ENCODE measurements around the gene NEIL3. TPM values are rescaled to one million over a fixed set of nuclear protein-coding genes. Genes with fewer than 3 reads are reported as not detected.
A peak's percentile ranks its signal among the peaks of the same experiment; 100 is the strongest.

NEIL3 gene
- total RNA-seq, 6 donors from 2014 or later: 0.39 to 1.0 (median 0.61) TPM; not detected in 2

- WGBS, 2 donors: 92 to 93% methylated on average over 10 to 13 of the region's 13 CpGs
- no peak overlapping the region for H3K4me3 ChIP-seq
- ATAC-seq (ENCODE audit: low FRiP score in 2 of 2) (peak in 1 of 2 donors; percentile 32), DNase-seq (peak in 1 of 2 donors; percentile 55)
- no peak overlapping the region for H3K27ac ChIP-seq
- H3K27me3 ChIP-seq: no peaks in the 10 kb centered on the region
- no peaks in the 10 kb centered on the region for H3K9me3 ChIP-seq
- TF ChIP-seq, protein P1, sequence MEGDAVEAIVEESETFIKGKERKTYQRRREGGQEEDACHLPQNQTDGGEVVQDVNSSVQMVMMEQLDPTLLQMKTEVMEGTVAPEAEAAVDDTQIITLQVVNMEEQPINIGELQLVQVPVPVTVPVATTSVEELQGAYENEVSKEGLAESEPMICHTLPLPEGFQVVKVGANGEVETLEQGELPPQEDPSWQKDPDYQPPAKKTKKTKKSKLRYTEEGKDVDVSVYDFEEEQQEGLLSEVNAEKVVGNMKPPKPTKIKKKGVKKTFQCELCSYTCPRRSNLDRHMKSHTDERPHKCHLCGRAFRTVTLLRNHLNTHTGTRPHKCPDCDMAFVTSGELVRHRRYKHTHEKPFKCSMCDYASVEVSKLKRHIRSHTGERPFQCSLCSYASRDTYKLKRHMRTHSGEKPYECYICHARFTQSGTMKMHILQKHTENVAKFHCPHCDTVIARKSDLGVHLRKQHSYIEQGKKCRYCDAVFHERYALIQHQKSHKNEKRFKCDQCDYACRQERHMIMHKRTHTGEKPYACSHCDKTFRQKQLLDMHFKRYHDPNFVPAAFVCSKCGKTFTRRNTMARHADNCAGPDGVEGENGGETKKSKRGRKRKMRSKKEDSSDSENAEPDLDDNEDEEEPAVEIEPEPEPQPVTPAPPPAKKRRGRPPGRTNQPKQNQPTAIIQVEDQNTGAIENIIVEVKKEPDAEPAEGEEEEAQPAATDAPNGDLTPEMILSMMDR (IDR thresholded peaks at IDR 0.05): no peak
- no peak for TF ChIP-seq EP300 (IDR thresholded peaks at IDR 0.05)
- TF ChIP-seq POLR2AphosphoS5 (IDR thresholded peaks at IDR 0.05): no peak
- TF ChIP-seq POLR2A (IDR thresholded peaks at IDR 0.05): no peak
- no peaks in the 10 kb centered on the region for H3K36me3 ChIP-seq
- no peaks in the 10 kb centered on the region for H3K4me1 ChIP-seq
These were observed 72.2 kb downstream of the NEIL3 start for GRCh38 chr4:177381762-177382310.

- no peaks in the 10 kb centered on the region for H3K9me3 ChIP-seq
- ATAC-seq (ENCODE audit: low FRiP score in 2 of 2): no peak
- no peak for DNase-seq
- H3K4me3 ChIP-seq: no peak overlapping the region
- no peaks in the 10 kb centered on the region for H3K36me3 ChIP-seq
- no peaks in the 10 kb centered on the region for H3K4me1 ChIP-seq
- H3K27me3 ChIP-seq: no peaks in the 10 kb centered on the region
- WGBS, 2 donors: 63 to 68% methylated on average over 4 of the region's 4 CpGs
- H3K27ac ChIP-seq: no peak overlapping the region
- no peak for TF ChIP-seq EP300 (IDR thresholded peaks at IDR 0.05)
- TF ChIP-seq POLR2AphosphoS5 (IDR thresholded peaks at IDR 0.05): no peak
- TF ChIP-seq POLR2A (IDR thresholded peaks at IDR 0.05): no peak
- TF ChIP-seq, protein P1 (IDR thresholded peaks at IDR 0.05): no peak
These were observed 75.3 kb downstream of the NEIL3 start for GRCh38 chr4:177384856-177385397.

DNA sequence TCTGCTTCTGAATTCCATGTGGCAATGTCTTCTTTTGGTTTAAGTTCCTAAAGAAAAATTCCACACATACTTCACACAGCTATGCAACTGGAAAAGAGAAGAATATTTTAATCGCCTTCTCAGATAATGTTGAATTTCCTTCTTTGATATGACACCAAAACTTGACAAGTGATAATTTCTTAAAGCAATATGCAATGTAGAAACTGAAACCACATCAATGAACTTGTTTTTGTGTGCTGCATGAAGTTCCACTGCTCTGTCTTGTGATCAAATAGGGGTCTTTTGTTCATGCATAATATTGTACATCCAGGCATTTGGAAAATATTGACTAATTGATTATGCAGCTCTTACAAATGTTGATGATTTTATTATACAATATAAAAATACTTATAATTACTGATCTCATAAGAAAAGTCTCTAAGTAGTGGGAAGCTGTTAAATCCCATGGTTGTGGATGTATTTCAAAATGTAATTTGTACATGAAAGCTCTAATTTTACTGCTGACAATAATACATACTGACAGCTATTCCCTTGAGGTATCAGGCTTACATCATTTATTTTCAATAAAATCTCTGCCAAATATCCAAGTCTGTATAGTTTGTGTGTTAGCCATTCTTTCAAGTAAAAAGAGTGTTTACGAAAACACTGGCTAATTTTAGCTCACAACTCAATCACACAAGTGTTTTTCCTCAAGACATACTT is 76.1 kb downstream of the NEIL3 start:
- H3K36me3 ChIP-seq: no peaks in the 10 kb centered on the region
- H3K9me3 ChIP-seq: no peaks in the 10 kb centered on the region
- H3K4me3 ChIP-seq: no peak overlapping the region
- H3K27me3 ChIP-seq: no peaks in the 10 kb centered on the region
- H3K4me1 ChIP-seq: no peaks in the 10 kb centered on the region
- DNase-seq (no peak), ATAC-seq (ENCODE audit: low FRiP score in 2 of 2) (no peak)
- no peak overlapping the region for H3K27ac ChIP-seq
- TF ChIP-seq POLR2A (IDR thresholded peaks at IDR 0.05) (no peak), POLR2AphosphoS5 (IDR thresholded peaks at IDR 0.05) (no peak), EP300 (IDR thresholded peaks at IDR 0.05) (no peak)
- TF ChIP-seq, protein P1 (IDR thresholded peaks at IDR 0.05): no peak
- 47 to 60% methylated on average over 2 of the region's 2 CpGs for WGBS, 2 donors

DNA sequence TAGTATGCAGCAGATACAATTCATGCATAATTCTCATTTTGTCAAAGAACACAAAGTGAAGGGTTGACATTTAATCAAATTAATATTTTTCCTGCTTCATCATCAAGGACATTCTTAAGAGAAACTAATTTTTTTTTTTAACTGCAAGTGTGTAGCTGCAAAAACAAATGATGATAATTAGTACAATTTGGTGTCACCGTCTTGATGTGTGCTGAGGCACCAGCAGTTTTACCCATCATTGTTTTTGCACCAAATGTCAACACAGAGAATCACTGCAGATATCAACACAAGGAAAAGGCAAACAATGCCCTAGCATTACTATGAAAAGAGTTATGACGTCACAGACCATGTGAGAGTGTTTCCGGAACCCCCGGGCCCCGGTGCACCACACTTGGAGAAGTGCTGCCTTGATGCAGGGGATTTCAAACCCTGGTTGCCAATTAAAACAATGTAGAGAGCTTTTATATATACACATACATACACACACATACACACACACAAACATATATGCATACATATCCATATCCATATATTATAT is 76.7 kb downstream of the NEIL3 start:
- DNase-seq: no peak
- Histone ChIP-seq H3K4me1 (no peaks in the 10 kb centered on the region), H3K27ac (no peak overlapping the region), H3K36me3 (no peaks in the 10 kb centered on the region), H3K27me3 (no peaks in the 10 kb centered on the region), H3K4me3 (no peak overlapping the region), H3K9me3 (no peaks in the 10 kb centered on the region)
- 44 to 54% methylated on average over 5 of the region's 5 CpGs for WGBS, 2 donors
- ATAC-seq (ENCODE audit: low FRiP score in 2 of 2): no peak
- no peak for TF ChIP-seq POLR2AphosphoS5 (IDR thresholded peaks at IDR 0.05)
- TF ChIP-seq, protein P1 (IDR thresholded peaks at IDR 0.05): no peak
- TF ChIP-seq EP300 (IDR thresholded peaks at IDR 0.05): no peak
- no peak for TF ChIP-seq POLR2A (IDR thresholded peaks at IDR 0.05)
